RWPE2 (cell line): ENCODE measurements around the gene COG7.
"Not testable (repeated sequence)": the region's sequence is repeated elsewhere in the genome, so short reads cannot be mapped to it uniquely, and the experiment has no call there.

Experiments used
- ATAC-seq: fragments of 200-7000 bp; cut with Tn5 transposase; 3 replicates; pipeline ENCODE4 v1.9.1; 2021; ENCODE audit warnings: low read depth
- DNase-seq: peaks from one replicate; pipeline ENCODE4 v3.0.0-alpha.2; 2020; ENCODE audit warnings: low spot score
- H3K27ac ChIP-seq: fragments of 450-650 bp; 2 replicates; pipeline ENCODE4 v1.5.1; 2017; ENCODE audit warnings: mild to moderate bottlenecking; ENCODE audit not compliant: poor library complexity, severe bottlenecking
- H3K27me3 ChIP-seq: fragments of 250-450 bp; sonication (Bioruptor Pico); 2 replicates; pipeline ENCODE4 v1.5.1; 2021; ENCODE audit warnings: mild to moderate bottlenecking, moderate library complexity; ENCODE audit not compliant: insufficient read depth, poor library complexity, severe bottlenecking
- H3K36me3 ChIP-seq: fragments of 250-450 bp; sonication (Bioruptor Pico); 2 replicates; pipeline ENCODE4 v1.5.1; 2020; ENCODE audit warnings: low read depth, mild to moderate bottlenecking, moderate library complexity
- H3K4me1 ChIP-seq: fragments of 250-450 bp; sonication (Bioruptor Pico); 2 replicates; pipeline ENCODE4 v1.5.1; 2021; ENCODE audit warnings: mild to moderate bottlenecking, moderate library complexity; ENCODE audit not compliant: insufficient read depth, poor library complexity, severe bottlenecking
- H3K4me3 ChIP-seq: fragments of 250-450 bp; sonication (Bioruptor Pico); 2 replicates; pipeline ENCODE4 v1.5.1; 2021; ENCODE audit warnings: mild to moderate bottlenecking, moderate library complexity; ENCODE audit not compliant: severe bottlenecking
- H3K9me3 ChIP-seq: fragments of 250-450 bp; sonication (Bioruptor Pico); 2 replicates; pipeline ENCODE4 v1.5.1; 2021; ENCODE audit warnings: mild to moderate bottlenecking, moderate library complexity; ENCODE audit not compliant: severe bottlenecking
- TF ChIP-seq, protein P1 (sequence below): fragments of 450-650 bp; IDR thresholded peaks from one replicate; pipeline ENCODE4 v1.5.1; 2017; ENCODE audit warnings: mild to moderate bottlenecking, moderate library complexity; ENCODE audit not compliant: poor library complexity, severe bottlenecking

COG7 gene

DNA sequence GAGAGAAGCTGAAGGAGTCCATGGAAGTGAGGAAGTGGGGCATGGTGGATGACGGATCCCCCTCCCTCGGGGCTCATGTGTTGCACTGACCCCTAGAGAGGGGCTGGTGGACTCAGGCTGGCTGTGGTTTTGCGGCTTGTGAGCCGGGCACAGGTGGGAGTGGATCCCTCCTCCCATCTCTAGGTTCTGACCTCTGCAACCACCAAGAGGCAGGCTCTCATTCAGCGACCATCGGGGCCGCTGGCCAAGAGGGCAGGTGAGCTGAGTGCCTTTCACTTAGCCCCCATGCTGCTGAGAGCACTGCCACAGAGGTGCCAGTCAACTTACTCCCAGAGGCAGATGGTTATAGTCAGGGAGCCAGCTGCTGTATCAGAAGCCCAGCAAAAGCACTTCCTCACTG, 83.6 kb downstream of the COG7 start:
- H3K4me1 ChIP-seq: peaks cover 10% of the 10 kb centered on the region
- H3K27ac ChIP-seq: no peak overlapping the region
- no peak overlapping the region for H3K4me3 ChIP-seq
- H3K36me3 ChIP-seq: no peaks in the 10 kb centered on the region
- no peaks in the 10 kb centered on the region for H3K27me3 ChIP-seq
- DNase-seq: no peak
- ATAC-seq: no peak
- TF ChIP-seq, protein P1, sequence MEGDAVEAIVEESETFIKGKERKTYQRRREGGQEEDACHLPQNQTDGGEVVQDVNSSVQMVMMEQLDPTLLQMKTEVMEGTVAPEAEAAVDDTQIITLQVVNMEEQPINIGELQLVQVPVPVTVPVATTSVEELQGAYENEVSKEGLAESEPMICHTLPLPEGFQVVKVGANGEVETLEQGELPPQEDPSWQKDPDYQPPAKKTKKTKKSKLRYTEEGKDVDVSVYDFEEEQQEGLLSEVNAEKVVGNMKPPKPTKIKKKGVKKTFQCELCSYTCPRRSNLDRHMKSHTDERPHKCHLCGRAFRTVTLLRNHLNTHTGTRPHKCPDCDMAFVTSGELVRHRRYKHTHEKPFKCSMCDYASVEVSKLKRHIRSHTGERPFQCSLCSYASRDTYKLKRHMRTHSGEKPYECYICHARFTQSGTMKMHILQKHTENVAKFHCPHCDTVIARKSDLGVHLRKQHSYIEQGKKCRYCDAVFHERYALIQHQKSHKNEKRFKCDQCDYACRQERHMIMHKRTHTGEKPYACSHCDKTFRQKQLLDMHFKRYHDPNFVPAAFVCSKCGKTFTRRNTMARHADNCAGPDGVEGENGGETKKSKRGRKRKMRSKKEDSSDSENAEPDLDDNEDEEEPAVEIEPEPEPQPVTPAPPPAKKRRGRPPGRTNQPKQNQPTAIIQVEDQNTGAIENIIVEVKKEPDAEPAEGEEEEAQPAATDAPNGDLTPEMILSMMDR: no peak
- H3K9me3 ChIP-seq: no peaks in the 10 kb centered on the region

DNA sequence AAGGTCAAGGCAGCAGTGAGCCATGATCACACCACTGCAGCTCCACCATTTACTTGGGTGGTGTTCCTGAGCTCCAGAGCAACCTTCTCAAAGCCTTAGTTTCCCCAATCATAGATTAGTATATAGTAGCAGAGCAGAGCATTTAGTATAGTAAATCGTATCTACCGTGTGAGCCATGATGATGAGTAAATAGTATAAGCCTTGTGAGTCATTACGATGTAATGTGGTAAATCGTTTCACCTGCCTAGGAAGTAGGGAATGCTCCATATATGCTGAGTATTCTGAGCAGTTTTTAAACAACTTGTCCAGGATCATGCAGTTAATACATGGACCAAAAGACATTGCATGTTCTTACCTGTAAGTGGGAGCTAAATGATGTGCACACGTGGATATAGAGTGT, 84.5 kb downstream of the COG7 start:
- peaks cover 10% of the 10 kb centered on the region for H3K4me1 ChIP-seq
- ATAC-seq (peak; percentile 97), DNase-seq (no peak)
- H3K36me3 ChIP-seq: no peaks in the 10 kb centered on the region
- H3K4me3 ChIP-seq: no peak overlapping the region
- H3K9me3 ChIP-seq: no peaks in the 10 kb centered on the region
- H3K27ac ChIP-seq: peak overlapping the region; percentile 12
- TF ChIP-seq, protein P1: no peak
- no peaks in the 10 kb centered on the region for H3K27me3 ChIP-seq

GRCh38 chr16:23367988-23368387, 85.0 kb downstream of the COG7 start:
- TF ChIP-seq, protein P1: no peak
- Histone ChIP-seq H3K4me1 (peaks cover 11% of the 10 kb centered on the region), H3K27ac (peak overlapping the region; percentile 12), H3K9me3 (no peaks in the 10 kb centered on the region), H3K36me3 (no peaks in the 10 kb centered on the region), H3K27me3 (no peaks in the 10 kb centered on the region), H3K4me3 (no peak overlapping the region)
- ATAC-seq (no peak), DNase-seq (no peak)

- TF ChIP-seq, protein P1: no peak
- no peak for DNase-seq
- Histone ChIP-seq H3K9me3 (no peaks in the 10 kb centered on the region), H3K36me3 (no peaks in the 10 kb centered on the region), H3K4me1 (peaks cover 16% of the 10 kb centered on the region), H3K4me3 (no peak overlapping the region), H3K27ac (no peak overlapping the region), H3K27me3 (no peaks in the 10 kb centered on the region)
- no peak for ATAC-seq
These were observed 85.4 kb downstream of the COG7 start for GRCh38 chr16:23367564-23367963.

GRCh38 chr16:23366341-23366740, 86.6 kb downstream of the COG7 start:
- not testable (repeated sequence) for H3K4me3 ChIP-seq, DNase-seq, H3K27ac ChIP-seq, H3K36me3 ChIP-seq, H3K27me3 ChIP-seq, H3K9me3 ChIP-seq, ATAC-seq
- H3K4me1 ChIP-seq: peaks cover 22% of the 10 kb centered on the region
